Activated CD4-positive, CD25-positive, alpha-beta regulatory T cell treated with anti-CD3 and anti-CD28 coated beads, Interleukin-2, amount 50 U/mL, for 16 hours (primary cell): ENCODE data around the gene SEMA3F.

ENCODE experiments used
- DNase-seq: peaks from one replicate; pipeline ENCODE4 v3.0.0-alpha.2; 2020; ENCODE audit warnings: low read depth, low spot score

Gene SEMA3F

DNA sequence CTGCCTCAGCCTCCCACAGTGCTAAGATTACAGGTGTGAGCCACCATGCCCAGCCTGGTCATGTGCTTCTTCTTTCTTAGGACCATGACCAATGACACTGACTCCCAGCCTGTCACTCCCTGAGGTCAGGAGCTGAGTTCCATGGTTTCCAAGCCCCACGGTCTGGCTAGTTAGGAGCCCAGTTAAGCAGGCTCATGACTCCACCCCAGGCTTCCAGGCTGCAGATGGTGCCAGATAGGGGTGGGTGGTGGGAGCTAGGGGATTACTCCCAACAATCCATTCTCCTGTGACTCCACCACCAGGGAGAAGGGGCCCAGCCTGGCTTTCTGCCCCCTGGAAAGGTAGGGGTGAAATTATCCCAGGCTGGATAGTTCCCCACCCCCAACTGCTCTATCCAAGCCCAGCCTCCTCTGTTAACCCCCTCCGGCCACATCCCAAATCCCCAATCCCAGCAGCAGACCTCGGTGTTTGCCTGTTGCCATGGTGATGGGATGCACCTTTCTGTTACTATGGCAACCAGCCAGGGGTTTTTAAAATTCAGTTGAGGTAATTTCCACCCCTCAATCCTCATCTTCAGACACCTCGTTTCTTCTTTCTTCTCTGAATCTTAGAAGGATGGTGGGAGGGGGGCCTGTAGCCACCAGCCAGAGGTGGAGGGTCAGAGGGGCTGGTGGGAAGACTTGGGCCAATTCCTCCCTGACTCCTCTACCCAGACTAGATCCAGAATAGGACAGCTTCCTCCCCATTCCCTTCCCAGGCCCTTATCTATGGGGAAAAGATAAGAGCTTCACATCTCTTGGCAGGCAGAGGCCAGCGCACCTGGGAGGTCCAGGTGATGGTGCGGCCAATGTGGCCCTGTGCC is 22.5 kb upstream of the SEMA3F start:
- no peak for DNase-seq

DNA sequence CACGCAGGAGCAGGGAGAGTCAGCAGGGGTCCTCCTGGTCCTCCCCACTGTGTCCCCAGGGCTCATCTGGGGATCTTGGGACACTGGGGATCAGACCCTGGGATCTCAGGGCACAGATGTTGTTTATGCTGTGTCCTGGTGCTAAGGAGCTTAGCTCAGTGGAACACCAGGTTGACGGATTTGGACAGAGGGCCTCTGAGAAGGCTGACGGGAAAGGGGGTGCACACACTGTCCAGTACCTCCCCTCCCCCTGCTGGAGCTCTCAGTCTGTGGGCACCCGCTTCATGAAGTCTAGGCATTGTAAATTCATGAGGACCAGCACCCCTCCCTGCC is 21.9 kb upstream of the SEMA3F start:
- DNase-seq, result no peak

DNA sequence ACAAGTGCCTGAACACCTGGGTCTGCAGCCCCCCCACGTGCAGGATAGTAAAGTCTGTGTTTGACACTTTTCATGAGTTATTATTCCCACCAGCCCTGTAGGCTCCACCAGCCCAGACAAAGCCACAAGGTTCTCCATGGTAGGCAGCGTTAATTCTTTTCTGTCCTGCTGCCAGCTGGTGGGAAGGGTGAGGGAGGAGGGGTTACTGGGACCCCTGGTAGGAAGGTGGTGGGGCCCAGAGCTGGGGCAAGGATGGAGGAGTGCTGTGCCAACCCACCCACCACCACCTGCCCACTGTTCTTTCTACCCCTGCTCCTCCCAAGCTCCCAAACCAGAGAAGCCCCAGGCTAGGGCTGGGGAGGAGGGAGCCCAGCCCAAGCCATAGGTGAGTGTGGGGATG is 20.8 kb upstream of the SEMA3F start:
- DNase-seq, result no peak

DNA sequence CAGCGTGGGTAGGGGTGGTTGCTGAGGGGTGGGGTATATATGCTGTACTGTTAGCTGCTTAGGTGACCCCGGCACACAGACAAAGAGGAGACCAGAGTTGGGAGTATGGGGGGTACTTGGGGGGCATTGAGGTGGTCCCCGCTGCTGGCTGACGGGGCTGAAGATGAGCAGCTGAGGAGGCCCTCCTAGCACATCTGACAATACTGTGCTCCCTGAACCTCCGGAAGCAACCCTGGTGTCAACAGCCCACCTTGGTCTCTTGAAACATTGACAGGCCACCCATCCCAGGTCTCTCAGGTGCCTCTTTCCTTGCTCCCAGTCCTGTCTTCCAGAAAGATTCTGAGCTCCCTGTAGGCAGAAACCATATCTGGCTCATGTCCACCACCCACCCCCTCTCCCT is 19.2 kb upstream of the SEMA3F start:
- no peak for DNase-seq

DNA sequence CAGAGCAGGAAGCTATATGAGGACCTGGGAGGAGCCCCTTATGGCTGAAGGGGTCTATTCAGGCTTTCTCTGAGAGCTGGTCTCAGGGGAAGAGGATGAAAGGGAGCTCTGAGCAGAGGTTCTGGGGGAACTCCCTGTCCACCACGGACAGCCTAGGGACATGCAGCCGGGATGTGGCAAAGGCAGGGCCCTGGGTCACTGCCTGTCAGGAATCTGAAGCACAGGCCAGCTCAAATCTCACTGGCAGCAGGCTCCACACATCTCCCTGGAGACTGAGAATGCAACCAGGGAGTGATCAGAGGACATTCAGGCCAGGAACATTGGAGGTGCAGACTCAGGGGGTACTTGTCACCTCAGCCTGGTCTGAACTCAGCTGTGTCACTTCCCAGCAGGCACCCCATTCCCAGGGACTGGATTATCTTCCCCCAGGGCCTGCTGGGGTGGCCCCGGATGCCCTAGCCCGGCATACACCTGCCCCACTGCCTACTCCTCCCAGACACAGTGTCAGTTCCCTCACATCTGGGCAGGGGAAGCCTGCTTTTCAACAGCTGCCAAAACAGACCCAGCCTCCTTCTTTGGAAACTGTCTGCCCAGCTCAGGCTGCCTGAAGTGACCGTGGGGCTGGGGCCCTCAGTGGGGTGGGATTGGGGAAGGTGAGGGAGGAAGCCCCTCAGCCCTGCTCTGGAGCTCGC is 18.3 kb upstream of the SEMA3F start:
- no peak for DNase-seq

DNA sequence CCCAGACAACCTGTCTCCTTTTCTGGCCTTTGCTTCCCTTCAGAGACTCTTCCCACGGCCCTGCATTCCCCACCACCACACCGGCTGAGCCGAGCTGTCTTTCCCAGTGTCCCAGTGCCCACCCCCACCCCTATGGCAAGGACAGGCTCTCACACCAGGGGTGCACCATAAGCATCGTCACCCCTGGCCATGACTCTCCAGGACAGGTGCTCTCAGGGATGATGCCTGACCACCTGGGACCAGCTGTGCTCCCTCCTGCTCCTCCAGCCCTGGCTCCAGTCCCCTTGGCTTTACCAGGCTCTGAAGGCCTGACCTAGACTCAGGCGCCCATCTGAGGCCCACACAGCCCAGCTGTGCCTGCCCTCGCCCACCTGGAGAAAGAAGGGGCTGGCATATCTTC is 17.6 kb upstream of the SEMA3F start:
- no peak for DNase-seq

DNA sequence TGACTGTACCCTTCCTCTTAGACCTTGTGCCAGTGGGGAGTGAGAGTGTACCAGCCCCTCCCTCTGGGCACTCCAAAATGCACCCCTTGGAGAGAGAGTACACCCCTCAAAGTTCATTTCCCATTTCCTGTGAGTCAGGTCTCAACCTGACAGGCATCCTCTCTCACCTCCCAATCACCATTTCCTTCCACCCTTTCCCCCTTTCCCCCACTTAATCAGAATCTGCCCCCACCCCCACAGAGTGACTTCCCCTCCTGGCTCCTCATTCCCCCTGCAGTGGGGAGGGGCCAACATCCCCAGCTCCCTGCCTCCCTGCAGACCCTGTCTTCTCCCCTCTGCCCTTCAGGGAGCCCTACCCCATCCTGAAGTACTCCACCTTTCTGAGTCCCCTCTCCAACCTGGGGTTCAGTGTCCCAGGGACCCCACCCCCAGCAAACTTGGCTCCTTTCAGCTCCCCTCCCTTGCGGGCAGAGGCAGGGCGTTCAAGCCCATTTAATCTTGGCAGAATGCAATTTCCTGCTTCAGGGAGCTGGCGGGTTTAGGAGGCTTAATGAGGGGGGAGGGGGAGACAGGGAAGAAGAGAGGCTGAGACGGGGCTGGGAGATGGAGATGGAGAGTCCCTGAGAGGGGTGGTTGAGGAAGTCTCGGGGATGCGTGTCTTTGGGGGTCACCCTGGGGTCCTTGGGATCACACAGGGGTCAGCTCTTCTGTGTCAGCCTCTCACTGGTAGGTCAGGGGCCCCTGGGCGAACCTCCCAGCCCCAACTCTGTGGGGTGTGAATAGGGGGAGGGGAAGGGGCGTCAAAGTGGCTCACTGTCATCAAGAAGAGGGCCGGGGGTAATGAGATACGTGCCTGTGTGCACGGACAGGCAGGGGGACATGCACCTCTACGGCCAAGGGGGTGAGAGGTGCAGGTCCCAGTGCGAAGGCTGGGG is 16.6 kb upstream of the SEMA3F start:
- DNase-seq, result no peak

DNA sequence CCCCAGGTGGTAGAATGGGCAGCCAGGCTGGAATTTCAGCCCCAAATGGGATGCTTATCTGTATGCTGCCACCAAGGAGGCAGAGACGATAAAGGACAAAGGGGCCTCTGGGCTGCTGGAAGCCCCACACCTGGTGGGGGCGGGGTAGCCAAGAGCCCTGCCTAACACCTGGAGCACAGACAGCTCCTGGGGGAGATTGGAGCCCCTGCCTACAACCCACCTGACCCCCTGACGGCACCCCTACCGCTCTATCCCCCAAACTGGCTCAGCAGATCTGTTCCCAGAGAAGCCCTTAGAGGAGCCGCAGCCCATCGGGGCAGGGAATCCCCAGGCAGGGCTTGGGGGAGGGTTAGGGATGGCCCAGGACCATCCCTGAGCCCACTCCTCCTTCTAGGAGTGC is 15.8 kb upstream of the SEMA3F start:
- DNase-seq, result no peak

DNA sequence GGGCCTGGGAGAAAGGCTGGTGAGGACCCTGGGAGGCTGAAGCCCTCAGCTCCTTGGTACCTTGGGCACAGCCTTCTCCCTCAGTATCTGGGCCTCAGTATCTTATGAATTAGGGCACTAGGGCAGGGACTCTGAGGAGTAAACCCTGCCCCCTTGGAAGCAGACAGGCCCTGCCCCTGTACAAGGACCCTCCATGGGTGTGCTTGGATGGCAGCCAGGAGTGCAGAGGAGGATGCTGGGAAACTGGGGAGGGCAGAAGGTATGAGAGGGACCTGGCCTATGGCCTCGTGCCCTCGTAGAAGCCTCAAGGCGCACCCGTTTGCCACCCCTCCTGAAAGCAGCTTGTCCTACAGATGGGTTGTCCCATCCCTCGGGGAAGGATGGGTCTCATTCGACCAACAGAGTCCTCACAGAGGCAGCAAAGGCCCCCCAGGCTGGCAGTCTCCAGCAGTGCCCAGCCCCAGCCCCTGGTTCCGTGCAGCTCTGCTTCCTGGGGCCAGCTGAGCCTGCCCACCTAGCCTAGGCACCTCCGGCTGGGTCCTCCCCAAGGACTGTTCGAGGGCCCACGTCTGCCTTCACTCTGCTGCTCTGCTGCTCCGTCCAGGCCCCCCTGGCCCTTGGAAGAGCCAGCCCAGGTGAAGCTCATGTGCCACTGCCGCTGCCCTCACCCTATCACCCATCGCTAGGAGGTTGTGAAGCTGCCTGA is 15.3 kb upstream of the SEMA3F start:
- DNase-seq, result no peak

DNA sequence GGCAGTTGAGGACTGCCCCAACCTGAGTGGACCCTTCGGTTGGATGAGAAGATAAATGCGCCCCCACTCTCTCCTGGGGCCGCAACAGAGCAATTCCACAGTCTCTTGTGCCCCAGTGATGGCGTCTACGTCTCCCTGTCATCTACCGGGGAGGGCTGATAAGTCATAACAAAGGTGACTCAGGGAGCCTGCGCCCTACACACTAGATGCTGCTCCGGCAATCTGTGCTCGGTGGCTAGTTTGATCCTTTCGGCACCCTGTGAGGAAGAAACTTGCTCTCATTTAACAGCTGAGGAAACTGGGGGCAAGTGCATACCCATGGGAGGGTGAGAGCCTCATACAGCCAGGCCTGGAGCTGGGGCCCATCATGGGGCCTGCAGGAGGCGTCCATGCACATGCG is 14.1 kb upstream of the SEMA3F start:
- DNase-seq, result no peak

DNA sequence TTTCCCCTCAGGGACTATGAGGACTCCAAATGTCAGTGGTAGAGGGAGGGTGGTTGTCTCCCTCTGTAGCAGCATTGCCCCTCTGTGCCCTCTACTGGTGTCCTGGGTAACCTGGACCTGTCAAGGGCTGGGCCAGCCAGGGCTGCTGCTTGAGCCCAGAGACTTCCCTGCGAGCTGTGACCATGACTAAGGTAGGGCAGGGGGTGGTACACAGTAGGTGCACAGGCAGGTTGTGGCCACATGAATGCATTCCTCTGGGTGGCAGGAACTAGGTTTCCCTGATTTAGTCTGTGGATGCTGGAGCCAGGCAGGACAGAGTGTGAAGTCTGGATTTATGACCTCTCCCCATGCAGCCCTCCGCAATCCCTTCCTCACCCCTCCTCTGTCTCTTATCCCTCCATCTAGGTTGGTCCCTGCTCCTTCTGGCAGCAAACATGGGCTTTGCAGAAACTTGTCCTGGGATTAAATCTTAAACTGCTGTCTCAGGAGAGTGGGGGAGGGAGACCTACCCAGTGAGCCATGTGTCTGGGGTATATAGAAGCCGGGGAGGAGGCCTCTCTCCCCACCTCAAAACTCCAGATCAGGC is 8.7 kb upstream of the SEMA3F start:
- DNase-seq, result no peak

DNA sequence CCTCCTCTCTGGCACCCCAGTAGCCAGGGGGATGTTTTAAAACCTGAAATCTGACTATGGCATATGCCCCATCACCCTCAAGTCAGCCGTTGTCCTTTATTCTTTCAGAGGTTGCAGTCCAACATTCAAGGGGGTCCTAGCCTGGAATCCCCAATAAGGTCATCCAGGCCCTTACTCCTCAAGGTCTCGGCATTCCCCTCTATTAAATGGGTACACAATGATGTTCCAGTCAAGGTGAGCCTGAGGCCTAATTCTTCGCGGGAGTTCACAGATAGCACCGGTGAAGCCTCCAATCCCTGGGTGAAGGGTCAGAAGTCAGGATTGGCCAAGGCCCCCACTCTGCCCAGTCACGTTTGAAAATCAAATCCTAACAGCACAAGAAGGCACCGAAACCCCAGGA is 8.1 kb upstream of the SEMA3F start:
- DNase-seq, result no peak

DNA sequence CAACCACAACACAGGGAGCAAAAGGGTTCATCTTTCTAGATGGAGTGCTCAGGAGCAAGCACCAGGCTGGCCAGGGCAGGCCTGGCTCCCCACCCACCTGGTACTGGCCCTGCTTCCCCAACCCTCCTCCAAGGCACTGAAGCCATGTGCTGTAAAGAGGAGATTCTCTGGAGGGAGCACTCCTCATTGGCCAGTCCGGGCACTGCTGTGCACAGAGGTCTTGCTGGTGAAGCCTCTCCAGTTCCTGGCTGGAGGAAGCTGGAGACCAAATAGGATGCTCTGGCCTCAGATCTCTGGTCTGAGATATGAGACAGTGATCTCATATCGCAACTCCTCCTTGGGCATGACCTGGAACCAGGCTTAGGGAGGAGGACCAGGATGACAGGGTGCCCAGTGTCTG is 7.7 kb upstream of the SEMA3F start:
- no peak for DNase-seq

DNA sequence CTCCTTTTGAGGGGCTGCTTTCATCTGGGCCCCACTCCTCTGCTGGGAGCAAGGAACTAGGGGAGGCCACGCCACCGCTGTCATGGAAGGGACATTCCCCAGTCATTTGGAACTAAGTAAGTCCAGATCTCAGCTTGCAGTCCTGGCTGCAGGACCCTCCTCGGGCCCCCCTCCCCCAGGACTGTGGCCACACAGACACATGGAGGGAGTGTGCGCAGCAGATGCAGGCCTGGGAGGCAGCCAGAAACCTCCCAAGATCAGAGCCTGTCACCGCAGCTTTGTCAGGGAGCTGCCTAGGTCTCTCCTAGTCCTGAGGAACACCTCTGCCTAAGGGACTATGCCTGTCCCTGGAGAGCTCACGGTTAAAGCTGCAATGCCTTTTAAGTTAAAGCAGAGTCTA is 7.3 kb upstream of the SEMA3F start:
- DNase-seq, result no peak

DNA sequence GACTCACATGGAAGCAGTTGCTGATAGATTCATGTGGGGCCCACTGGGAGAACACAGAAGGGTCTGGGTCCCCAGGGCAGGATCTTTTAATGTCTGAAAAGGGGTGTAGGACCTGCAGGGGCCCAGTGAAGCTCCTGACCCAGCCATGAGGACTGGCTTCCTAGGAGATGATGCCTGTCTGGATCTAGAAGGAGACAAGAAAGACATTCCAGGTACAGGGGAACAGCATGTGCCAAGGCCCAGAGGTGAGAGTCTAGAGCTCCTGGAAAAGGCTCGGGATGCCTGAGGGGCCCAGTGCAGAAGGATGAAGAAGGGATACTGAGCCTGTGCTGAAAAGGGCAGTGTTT is 4.7 kb upstream of the SEMA3F start:
- DNase-seq, result no peak

DNA sequence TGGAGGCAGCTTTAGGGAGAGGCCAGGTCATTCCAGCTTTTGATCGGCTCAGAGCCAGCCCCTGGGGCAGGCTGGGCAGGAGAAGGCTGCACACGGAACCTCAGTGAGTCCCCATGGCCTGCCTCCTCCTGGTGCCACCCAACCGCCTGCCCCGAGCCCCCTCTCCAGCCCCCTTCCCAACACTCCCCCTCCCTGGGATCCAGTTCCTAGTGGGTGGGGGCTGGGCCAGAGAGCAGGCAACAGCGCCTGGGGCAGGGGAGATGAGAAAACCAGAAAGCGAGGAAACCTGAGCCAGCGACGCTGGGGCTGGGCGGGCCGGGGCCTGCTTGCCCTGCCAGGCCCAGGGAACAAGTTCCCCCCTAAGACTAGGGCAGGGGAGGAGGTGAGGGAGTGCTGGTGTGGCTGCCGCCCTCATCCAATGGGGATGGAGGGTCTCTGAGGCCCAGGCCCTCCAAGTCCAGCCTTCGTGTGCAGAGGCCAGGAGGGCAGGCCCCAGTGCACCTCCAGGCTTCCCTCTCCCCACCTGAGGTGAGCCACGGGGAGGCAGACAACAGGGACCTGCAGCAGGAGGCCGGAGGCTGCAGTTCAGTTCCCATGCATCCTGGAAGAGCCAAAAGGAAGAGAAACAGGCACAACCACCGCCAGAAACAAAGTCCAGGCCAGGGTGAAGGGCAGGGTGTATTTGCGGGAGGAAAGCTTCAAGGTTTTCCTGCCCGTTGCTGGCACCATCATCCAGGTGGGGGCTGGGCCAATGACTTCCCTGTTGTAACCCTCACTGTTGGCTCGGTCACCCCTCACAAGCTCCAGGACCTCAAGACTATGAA is 4.0 kb upstream of the SEMA3F start:
- DNase-seq, result no peak

DNA sequence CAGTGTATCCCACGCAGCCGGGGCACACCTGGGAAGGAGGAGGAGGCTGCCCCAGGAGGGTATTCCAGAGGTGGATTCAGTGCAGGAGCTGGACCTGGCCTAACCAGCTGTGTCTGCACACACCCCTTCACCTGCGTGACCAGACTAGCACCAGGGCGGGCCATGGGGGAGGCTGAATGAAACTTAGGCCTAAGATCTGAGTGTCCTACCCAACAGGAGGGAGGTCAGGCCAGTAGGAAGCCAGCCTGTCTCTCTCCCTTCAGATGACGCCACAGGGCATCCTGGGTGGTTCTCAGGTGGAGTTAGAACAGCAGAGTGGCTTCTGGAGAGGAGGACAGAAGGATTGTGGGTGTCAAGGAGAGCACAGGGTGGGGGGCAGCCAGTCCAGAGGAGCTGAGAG is 3.4 kb upstream of the SEMA3F start:
- no peak for DNase-seq

DNA sequence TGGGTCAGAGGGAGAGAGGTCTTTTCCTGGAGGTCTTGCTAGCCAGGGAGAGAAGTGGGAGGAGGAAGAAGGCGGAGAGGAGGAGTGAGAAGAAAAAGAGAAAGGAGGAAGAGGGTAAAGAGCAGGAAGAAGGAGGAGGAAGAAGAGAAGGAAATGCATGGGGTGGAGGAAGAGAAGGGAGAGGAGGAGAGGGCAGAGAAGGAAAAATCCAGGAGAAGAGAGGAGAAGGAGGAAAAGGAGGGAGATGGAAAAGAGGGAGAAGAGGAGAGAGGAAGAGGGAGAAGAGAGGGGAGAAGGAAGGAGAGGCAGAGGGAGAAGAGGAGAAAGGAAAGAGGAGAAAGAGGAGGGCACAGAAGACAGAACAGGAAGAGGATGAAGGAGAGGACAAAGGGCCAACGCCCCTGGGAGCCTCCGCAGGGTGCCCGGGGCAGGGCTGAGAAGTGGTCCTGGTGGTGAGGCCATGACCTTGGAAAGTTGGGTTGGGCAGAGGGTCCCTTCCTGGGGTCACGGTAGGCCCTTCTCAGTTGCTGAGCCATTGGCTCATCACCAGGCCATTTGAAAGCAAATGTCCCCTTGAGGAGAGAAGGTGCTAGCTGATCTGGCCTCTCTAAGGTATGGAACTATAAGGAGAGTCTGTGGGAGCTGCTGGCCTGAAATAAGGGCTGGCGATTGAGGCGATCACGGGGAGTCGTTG is 1.2 kb upstream of the SEMA3F start:
- DNase-seq, result no peak

DNA sequence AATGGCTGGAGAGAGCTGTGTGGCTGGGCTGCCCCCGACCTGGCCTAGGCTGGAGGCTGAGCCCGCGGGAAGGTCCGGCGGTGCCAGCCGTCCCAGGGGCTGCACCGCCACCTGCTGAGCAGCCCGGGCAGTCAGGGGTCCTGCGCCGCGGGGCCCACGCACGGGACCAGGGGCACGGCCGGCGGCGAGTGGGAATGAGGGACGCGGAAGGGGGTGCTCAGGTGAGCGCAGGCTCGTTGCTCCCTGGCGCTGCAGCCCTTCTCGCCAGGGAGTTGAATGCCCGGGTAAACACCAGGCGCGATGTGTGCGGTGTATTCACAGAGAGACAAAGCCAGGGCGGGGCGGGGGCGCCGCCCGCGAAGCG is 666 bp upstream of the SEMA3F start:
- no peak for DNase-seq

DNA sequence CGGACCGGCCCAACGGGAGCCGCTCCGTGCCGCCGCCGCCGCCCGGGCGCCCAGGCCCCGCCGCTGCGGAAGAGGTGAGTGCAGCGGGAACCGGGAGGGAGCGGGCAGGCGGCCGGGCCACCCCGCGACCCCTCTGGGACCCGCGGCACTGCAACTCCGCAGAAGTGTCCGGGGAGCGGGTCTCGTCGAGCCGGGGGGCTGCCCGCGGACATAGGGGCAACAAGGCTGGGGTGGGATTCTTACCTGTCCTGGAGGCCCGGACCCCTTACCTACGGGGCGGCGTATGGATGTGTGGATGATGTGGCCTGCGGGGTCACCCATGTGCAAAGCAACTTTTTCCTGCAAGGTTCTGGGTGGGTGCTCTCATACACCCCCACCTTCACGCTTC is 361 bp downstream of the SEMA3F start:
- DNase-seq, result no peak
